Tibial artery (tissue), 4 donors: ENCODE measurements around the gene AIFM2.

Experiments used
- DNase-seq, 2 donors: peaks; one replicate each; pipeline ENCODE4 v3.0.0-alpha.2; 2019
- H3K27ac ChIP-seq, 2 donors: fragments of 200-600 bp; sonication (generic) in 1 of 2; 1 replicate in 1 of 2; 2 replicates in 1 of 2; pipeline ENCODE4 v1.5.1; 2018 to 2019; ENCODE audit warnings: mild to moderate bottlenecking in 1 of 2
- H3K27me3 ChIP-seq, 2 donors: fragments of 200-600 bp; sonication (generic) in 1 of 2; one replicate each; pipeline versions ENCODE4 v1.5.1 to v1.6.0; 2016 to 2019
- H3K36me3 ChIP-seq, 3 donors: fragments of 200-600 bp; sonication (generic) in 2 of 3; one replicate each; pipeline ENCODE4 v1.5.1; 2016 to 2019; ENCODE audit warnings: mild to moderate bottlenecking in 2 of 3
- H3K4me1 ChIP-seq, 4 donors: fragments of 200-600 bp; sonication (generic) in 2 of 4; 1 replicate in 3 of 4; 2 replicates in 1 of 4; pipeline ENCODE4 v1.5.1; 2016 to 2019
- H3K4me3 ChIP-seq, 2 donors: fragments of 200-600 bp; sonication (generic) in 1 of 2; 1 replicate in 1 of 2; 2 replicates in 1 of 2; pipeline ENCODE4 v1.5.1; 2018 to 2019; ENCODE audit warnings: mild to moderate bottlenecking in 2 of 2
- H3K9me3 ChIP-seq, 3 donors: fragments of 200-600 bp; sonication (generic) in 1 of 3; one replicate each; pipeline ENCODE4 v1.5.1; 2016 to 2019
- intact Hi-C: fragments of 100-400 bp; cut with DNase I; formaldehyde crosslinking; loops from one replicate; pipeline ENCODE4 v1.15.0; 2023; ENCODE audit warnings: low total_unique reads
- TF ChIP-seq, protein P1 (sequence below), 2 experiments: fragments of 200-600 bp in 1 of 2; fragments of 450-650 bp in 1 of 2; IDR thresholded peaks; one replicate each; pipeline ENCODE4 v1.5.1; 2017 to 2019; ENCODE audit warnings: antibody characterized with exemption in 2 of 2, mild to moderate bottlenecking in 1 of 2, moderate library complexity in 1 of 2

AIFM2 gene

DNA sequence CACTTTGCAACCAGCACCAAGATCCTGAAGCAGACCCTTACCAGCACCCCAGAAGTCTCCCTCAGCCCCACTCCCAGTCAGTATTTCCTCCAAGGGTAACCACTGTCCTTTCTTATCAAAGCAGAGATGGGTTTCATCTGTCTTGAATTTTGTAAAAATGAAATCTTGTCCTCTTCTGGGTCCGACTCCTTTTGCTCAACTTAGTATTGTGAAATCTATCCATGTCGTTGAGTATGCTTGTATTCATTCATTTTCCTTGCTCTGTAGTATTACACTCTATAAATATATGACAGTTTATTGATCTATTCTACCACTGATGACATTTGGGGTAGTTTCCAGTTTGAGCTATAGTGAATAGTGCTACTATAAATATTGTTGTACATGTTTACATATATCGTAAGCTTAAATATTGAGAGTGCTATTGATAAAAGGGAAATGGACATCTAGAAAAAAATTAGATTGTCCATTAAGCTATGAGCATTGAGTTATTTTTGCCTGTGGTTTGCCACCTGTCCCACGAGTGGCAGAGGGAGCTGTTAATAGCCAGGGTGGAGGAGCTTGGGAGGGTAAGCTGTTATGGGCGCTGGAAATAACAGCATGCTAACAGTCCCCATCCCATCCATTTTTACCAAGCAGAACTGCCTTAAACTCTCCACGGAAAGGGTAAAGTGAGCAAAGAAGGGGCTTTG is 36.5 kb downstream of the AIFM2 start:
- peaks cover 8 to 87% (median 10%) of the 10 kb centered on the region in 3 donors for H3K36me3 ChIP-seq
- H3K27me3 ChIP-seq = no peaks in the 10 kb centered on the region
- no peaks in the 10 kb centered on the region for H3K9me3 ChIP-seq
- H3K4me3 ChIP-seq = no peak overlapping the region
- H3K27ac ChIP-seq = no peak overlapping the region
- no peaks in the 10 kb centered on the region for H3K4me1 ChIP-seq
- no peak for DNase-seq
- TF ChIP-seq, protein P1, sequence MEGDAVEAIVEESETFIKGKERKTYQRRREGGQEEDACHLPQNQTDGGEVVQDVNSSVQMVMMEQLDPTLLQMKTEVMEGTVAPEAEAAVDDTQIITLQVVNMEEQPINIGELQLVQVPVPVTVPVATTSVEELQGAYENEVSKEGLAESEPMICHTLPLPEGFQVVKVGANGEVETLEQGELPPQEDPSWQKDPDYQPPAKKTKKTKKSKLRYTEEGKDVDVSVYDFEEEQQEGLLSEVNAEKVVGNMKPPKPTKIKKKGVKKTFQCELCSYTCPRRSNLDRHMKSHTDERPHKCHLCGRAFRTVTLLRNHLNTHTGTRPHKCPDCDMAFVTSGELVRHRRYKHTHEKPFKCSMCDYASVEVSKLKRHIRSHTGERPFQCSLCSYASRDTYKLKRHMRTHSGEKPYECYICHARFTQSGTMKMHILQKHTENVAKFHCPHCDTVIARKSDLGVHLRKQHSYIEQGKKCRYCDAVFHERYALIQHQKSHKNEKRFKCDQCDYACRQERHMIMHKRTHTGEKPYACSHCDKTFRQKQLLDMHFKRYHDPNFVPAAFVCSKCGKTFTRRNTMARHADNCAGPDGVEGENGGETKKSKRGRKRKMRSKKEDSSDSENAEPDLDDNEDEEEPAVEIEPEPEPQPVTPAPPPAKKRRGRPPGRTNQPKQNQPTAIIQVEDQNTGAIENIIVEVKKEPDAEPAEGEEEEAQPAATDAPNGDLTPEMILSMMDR (IDR thresholded peaks at IDR 0.05) = no peak
- intact Hi-C loops = no loop called here

DNA sequence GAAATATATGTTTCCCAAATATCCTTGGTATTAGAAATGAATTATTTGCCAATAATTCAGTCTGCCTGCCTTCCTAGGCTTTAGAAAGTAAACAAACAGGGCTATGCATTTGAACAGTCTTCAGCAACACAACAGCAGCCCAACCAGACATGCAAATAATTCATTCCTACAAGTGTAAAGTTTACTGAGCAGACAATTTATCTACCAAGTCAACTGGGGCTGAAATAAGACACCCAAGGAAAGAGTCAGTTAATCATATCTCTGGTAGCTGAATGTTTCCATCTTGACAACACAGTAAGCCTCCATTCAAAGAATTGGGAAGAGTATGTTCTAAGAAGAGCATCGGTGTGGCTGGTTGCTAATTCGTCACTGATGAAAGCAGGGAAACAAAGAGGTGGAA is 38.4 kb downstream of the AIFM2 start:
- Histone ChIP-seq H3K36me3 (peaks cover 7 to 68% (median 10%) of the 10 kb centered on the region in 3 donors), H3K27ac (no peak overlapping the region), H3K9me3 (no peaks in the 10 kb centered on the region), H3K4me3 (no peak overlapping the region), H3K4me1 (no peaks in the 10 kb centered on the region), H3K27me3 (no peaks in the 10 kb centered on the region)
- TF ChIP-seq, protein P1 (IDR thresholded peaks at IDR 0.05) = no peak
- intact Hi-C loops = no loop called here
- no peak for DNase-seq

- no peaks in the 10 kb centered on the region for H3K27me3 ChIP-seq
- TF ChIP-seq, protein P1 (IDR thresholded peaks at IDR 0.05) = no peak
- H3K9me3 ChIP-seq = no peaks in the 10 kb centered on the region
- H3K27ac ChIP-seq = no peak overlapping the region
- H3K4me1 ChIP-seq = no peaks in the 10 kb centered on the region
- intact Hi-C loops = no loop called here
- H3K4me3 ChIP-seq = no peak overlapping the region
- peaks cover 0 to 60% (median 10%) of the 10 kb centered on the region in 3 donors for H3K36me3 ChIP-seq
- DNase-seq = no peak
Observed at GRCh38 chr10:70093335-70093944, 39.2 kb downstream of the AIFM2 start.

DNA sequence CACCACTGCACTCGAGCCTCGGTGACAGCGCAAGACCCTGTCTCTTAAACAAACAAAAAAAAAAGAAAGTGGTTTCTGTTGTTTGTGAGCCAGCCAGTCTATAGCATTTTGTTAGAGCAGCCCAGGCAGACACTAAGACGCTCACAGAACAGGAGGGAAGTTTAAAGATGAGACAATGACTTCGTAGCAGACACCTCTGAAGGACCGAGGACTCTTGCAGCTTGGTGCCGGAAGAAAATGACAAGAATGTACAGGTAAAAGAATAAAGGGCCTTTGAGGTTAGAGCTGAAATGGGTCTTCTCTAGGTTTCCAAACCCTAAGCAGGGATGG is 40.3 kb downstream of the AIFM2 start:
- H3K9me3 ChIP-seq = no peaks in the 10 kb centered on the region
- DNase-seq = no peak
- TF ChIP-seq, protein P1 (IDR thresholded peaks at IDR 0.05) = no peak
- H3K4me1 ChIP-seq = no peaks in the 10 kb centered on the region
- peaks cover 0 to 51% (median 7%) of the 10 kb centered on the region in 3 donors for H3K36me3 ChIP-seq
- intact Hi-C loops = no loop called here
- H3K27ac ChIP-seq = no peak overlapping the region
- no peak overlapping the region for H3K4me3 ChIP-seq
- H3K27me3 ChIP-seq = no peaks in the 10 kb centered on the region

- H3K9me3 ChIP-seq = no peaks in the 10 kb centered on the region
- intact Hi-C loops = no loop called here
- no peak for DNase-seq
- no peaks in the 10 kb centered on the region for H3K27me3 ChIP-seq
- no peak overlapping the region for H3K27ac ChIP-seq
- H3K36me3 ChIP-seq = peaks cover 0 to 37% (median 7%) of the 10 kb centered on the region in 3 donors
- TF ChIP-seq, protein P1 (IDR thresholded peaks at IDR 0.05) = no peak
- no peaks in the 10 kb centered on the region for H3K4me1 ChIP-seq
- no peak overlapping the region for H3K4me3 ChIP-seq
Observed at GRCh38 chr10:70090951-70091350, 41.7 kb downstream of the AIFM2 start.
